H1 (cell line): ENCODE results near the gene CLDND1. TPM values are rescaled to one million over a fixed set of nuclear protein-coding genes. Genes with fewer than 3 reads are reported as not detected.

Experiments used
- CTCF ChIA-PET: fragments of 300-600 bp; sonication (Branson Sonifier 250); formaldehyde crosslinking; loops from one replicate; lab custom pipeline; 2021; ENCODE audit not compliant: partially characterized antibody; lab: Charles Lee
- POLR2A ChIA-PET: fragments of 300-600 bp; sonication (Branson Sonifier 250); formaldehyde crosslinking; loops from one replicate; lab custom pipeline; 2021; ENCODE audit warnings: inconsistent platforms; ENCODE audit not compliant: partially characterized antibody; lab: Charles Lee
- DNase-seq, 2 experiments: peaks; one replicate each; pipeline versions ENCODE4 v3.0.0 to v3.0.0-alpha.2; 2010 to 2022; ENCODE audit warnings: low spot score in 2 of 2, low read depth in 1 of 2, mixed read lengths in 1 of 2
- FAIRE-seq: peaks from 2 replicates; lab custom pipeline; 2011; peaks lifted over from hg19 to GRCh38; lab: Jason Lieb, UNC
- H2AFZ ChIP-seq: 2 replicates; pipeline ENCODE4 v1.8.1; 2012; ENCODE audit warnings: low read length, inconsistent platforms
- H2AK5ac ChIP-seq: 2 replicates; pipeline ENCODE4 v1.6.1; 2013; ENCODE audit warnings: low read depth, low read length
- H2BK120ac ChIP-seq: replicated peaks from 2 replicates; pipeline ENCODE3; 2013; ENCODE audit warnings: low read depth, low read length, inconsistent platforms
- H2BK12ac ChIP-seq: 2 replicates; pipeline ENCODE4 v1.6.1; 2013; ENCODE audit warnings: low read depth, low read length
- H2BK15ac ChIP-seq: 2 replicates; pipeline ENCODE4 v1.6.1; 2013; ENCODE audit warnings: low read length
- H2BK20ac ChIP-seq: 2 replicates; pipeline ENCODE4 v1.6.1; 2013; ENCODE audit warnings: low read length
- H2BK5ac ChIP-seq: 2 replicates; pipeline ENCODE4 v1.6.1; 2013; ENCODE audit warnings: low read depth, low read length
- H3K14ac ChIP-seq: 2 replicates; pipeline ENCODE4 v1.6.1; 2013; ENCODE audit warnings: inconsistent platforms; ENCODE audit not compliant: insufficient read length
- H3K18ac ChIP-seq: 2 replicates; pipeline ENCODE4 v1.6.1; 2013; ENCODE audit warnings: low read length; ENCODE audit errors: extremely low read depth
- H3K23ac ChIP-seq: 2 replicates; pipeline ENCODE4 v1.6.1; 2013; ENCODE audit warnings: inconsistent platforms; ENCODE audit not compliant: insufficient read length
- H3K23me2 ChIP-seq: 2 replicates; pipeline ENCODE4 v1.6.1; 2013; ENCODE audit warnings: low read depth, low read length
- H3K27ac ChIP-seq: 2 replicates; pipeline ENCODE4 v1.6.1; 2011; ENCODE audit warnings: low read depth, low read length, inconsistent platforms
- H3K27me3 ChIP-seq, 4 experiments: replicated peaks in 1 of 4; 1 replicate in 1 of 4; 2 replicates in 3 of 4; pipeline versions ENCODE4 v1.6.1 to v1.8.1; 2011 to 2013; ENCODE audit warnings: low read length in 3 of 4, mild to moderate bottlenecking in 3 of 4, inconsistent platforms in 2 of 4, mixed read lengths in 2 of 4, moderate library complexity in 1 of 4; ENCODE audit not compliant: control insufficient read depth in 3 of 4, insufficient read depth in 3 of 4; ENCODE audit errors: extremely low read depth in 1 of 4
- H3K36me3 ChIP-seq, 4 experiments: 2 replicates each; pipeline versions ENCODE4 v1.6.1 to v1.8.1; 2011 to 2013; ENCODE audit warnings: mild to moderate bottlenecking in 4 of 4, low read length in 3 of 4, moderate library complexity in 2 of 4, control low read depth in 1 of 4, inconsistent platforms in 1 of 4; ENCODE audit not compliant: insufficient read depth in 4 of 4, control insufficient read depth in 2 of 4
- H3K4ac ChIP-seq: replicated peaks from 2 replicates; pipeline ENCODE3; 2013; ENCODE audit warnings: low read length, low read depth, mixed read lengths, inconsistent platforms; ENCODE audit not compliant: insufficient read length
- H3K4me1 ChIP-seq, 4 experiments: replicated peaks in 1 of 4; 1 replicate in 1 of 4; 2 replicates in 3 of 4; pipeline versions ENCODE4 v1.6.1 to v1.8.1; 2011 to 2013; ENCODE audit warnings: low read length in 3 of 4, inconsistent platforms in 2 of 4, mixed read lengths in 1 of 4; ENCODE audit not compliant: insufficient read depth in 4 of 4, control insufficient read depth in 3 of 4
- H3K4me2 ChIP-seq, 2 experiments: 2 replicates each; pipeline versions ENCODE4 v1.6.1 to v1.8.1; 2011 to 2013; ENCODE audit warnings: low read depth in 2 of 2, low read length in 2 of 2, control low read depth in 1 of 2, inconsistent platforms in 1 of 2, mild to moderate bottlenecking in 1 of 2; ENCODE audit not compliant: insufficient read depth in 1 of 2
- H3K4me3 ChIP-seq, 4 experiments: fragments of 200-600, 300-600 bp in 1 of 4; sonication (generic), shearing (Covaris generic), sonication (Bioruptor Twin) in 1 of 4; 2 replicates each; pipeline versions ENCODE4 v1.5.1 to v1.8.1; 2011 to 2016; ENCODE audit warnings: low read length in 4 of 4, low read depth in 3 of 4, control low read depth in 2 of 4, inconsistent platforms in 2 of 4, mild to moderate bottlenecking in 2 of 4, mixed read lengths in 1 of 4, moderate library complexity in 1 of 4; ENCODE audit not compliant: insufficient read depth in 2 of 4; ENCODE audit errors: extremely low read depth in 1 of 4
- H3K56ac ChIP-seq: replicated peaks from 2 replicates; pipeline ENCODE3; 2013; ENCODE audit warnings: low read depth, mild to moderate bottlenecking, mixed read lengths, low read length, inconsistent platforms; ENCODE audit not compliant: insufficient read length
- H3K79me1 ChIP-seq: 2 replicates; pipeline ENCODE4 v1.6.1; 2013; ENCODE audit warnings: low read depth, low read length, control low read depth
- H3K79me2 ChIP-seq, 2 experiments: 2 replicates each; pipeline versions ENCODE4 v1.6.1 to v1.8.1; 2012 to 2013; ENCODE audit warnings: low read length in 2 of 2, mild to moderate bottlenecking in 2 of 2, inconsistent platforms in 1 of 2; ENCODE audit not compliant: insufficient read depth in 2 of 2, control insufficient read depth in 1 of 2
- H3K9ac ChIP-seq, 4 experiments: replicated peaks in 1 of 4; 1 replicate in 1 of 4; 2 replicates in 3 of 4; pipeline versions ENCODE4 v1.6.1 to v1.8.1; 2011 to 2013; ENCODE audit warnings: low read depth in 3 of 4, low read length in 3 of 4, control low read depth in 2 of 4, mild to moderate bottlenecking in 2 of 4, moderate library complexity in 2 of 4, inconsistent platforms in 1 of 4; ENCODE audit errors: extremely low read depth in 1 of 4
- H3K9me3 ChIP-seq, 2 experiments: 2 replicates each; pipeline versions ENCODE4 v1.6.1 to v1.8.1; 2012 to 2013; ENCODE audit warnings: mild to moderate bottlenecking in 2 of 2, moderate library complexity in 2 of 2, control low read depth in 1 of 2, inconsistent platforms in 1 of 2, low read depth in 1 of 2, low read length in 1 of 2, mixed read lengths in 1 of 2; ENCODE audit not compliant: insufficient read depth in 2 of 2
- H4K20me1 ChIP-seq, 2 experiments: replicated peaks in 1 of 2; 2 replicates each; pipeline versions ENCODE3 to v1.8.1; 2011 to 2013; ENCODE audit warnings: inconsistent platforms in 2 of 2, low read length in 2 of 2, mild to moderate bottlenecking in 1 of 2; ENCODE audit not compliant: insufficient read depth in 2 of 2, control insufficient read depth in 1 of 2
- H4K5ac ChIP-seq: 2 replicates; pipeline ENCODE4 v1.6.1; 2013; ENCODE audit warnings: low read length, low read depth, mixed read lengths, inconsistent platforms; ENCODE audit not compliant: insufficient read length
- H4K8ac ChIP-seq: 2 replicates; pipeline ENCODE4 v1.8.0; 2013; ENCODE audit warnings: mild to moderate bottlenecking, moderate library complexity, low read length, inconsistent platforms; ENCODE audit not compliant: insufficient read depth; ENCODE audit errors: extremely low read depth
- H4K91ac ChIP-seq: replicated peaks from 2 replicates; pipeline ENCODE3; 2013; ENCODE audit warnings: low read length, mixed read lengths, inconsistent platforms; ENCODE audit not compliant: insufficient read length
- EGR1 ChIP-seq: IDR thresholded peaks from 2 replicates; pipeline ENCODE4 v1.6.1; 2011; ENCODE audit warnings: low read depth, low read length, borderline replicate concordance
- MAFK ChIP-seq: IDR thresholded peaks from 2 replicates; pipeline ENCODE4 v1.6.1; 2012; ENCODE audit warnings: low read depth, mild to moderate bottlenecking, improper control_type of control experiment, low read length
- RNF2 ChIP-seq: fragments of 200-900, 300-1000 bp; sonication (generic); IDR thresholded peaks from 2 replicates; pipeline ENCODE4 v1.7.1; 2016; ENCODE audit warnings: borderline replicate concordance, low read depth, mild to moderate bottlenecking, antibody characterized with exemption, low read length; ENCODE audit not compliant: poor library complexity, severe bottlenecking; ENCODE audit errors: missing control alignments
- WGBS, 2 experiments: shearing (Covaris generic) in 1 of 2; methylation state at CpG; one replicate each; pipeline versions ENCODE4 v1.1.6 to v1.1.7; 2013 to 2015; ENCODE audit warnings: low lambda C conversion rate in 2 of 2, mixed read lengths in 2 of 2, inconsistent platforms in 1 of 2, low coverage in 1 of 2, missing lambda C conversion rate in 1 of 2; ENCODE audit not compliant: insufficient replicate concordance in 2 of 2, insufficient coverage in 1 of 2, insufficient read length in 1 of 2; ENCODE audit errors: extremely low coverage in 1 of 2, missing lambda C conversion rate in 1 of 2; 5-methylcytosine and 5-hydroxymethylcytosine counted together
- polyA plus RNA-seq, 7 experiments: library from polyadenylated mRNA; depleted of rRNA in 3 of 7; stranded (reverse) in 5 of 7; unstranded in 2 of 7; fragments of >200 nt in 5 of 7; fragments of 200-250 nt in 2 of 7; gene quantifications; 1 replicate in 5 of 7; 2 replicates in 1 of 7; 4 replicates in 1 of 7; pipeline versions ENCODE4 v1.2.1 to v1.2.3, GENCODE V29; 2011 to 2013; ENCODE audit warnings: missing spikeins in 2 of 7, mixed read lengths in 2 of 7
- total RNA-seq: library from RNA; stranded (reverse); fragmentation: NEBNext Ultra II Directional; extraction: Animal tissue kit (Norgen Biotek cat#: 25700); gene quantifications from 2 replicates; pipeline ENCODE4 v1.2.1, GENCODE V29; 2021

The CLDND1 gene
- total and polyA plus RNA-seq, 2 of the 8 experiments (the other 6 are each of a cell fraction or from before 2014, with no cell fraction given): 68.2 to 152 TPM

GRCh38 chr3:98508582-98508981 is 14.1 kb downstream of the CLDND1 start:
- Histone ChIP-seq H2AK5ac (no peak overlapping the region), H3K18ac (no peak overlapping the region), H4K91ac (no peak overlapping the region), H3K14ac (no peak overlapping the region), H2AFZ (no peak overlapping the region), H3K27me3 (no peaks in the 10 kb centered on the region), H3K4me3 (no peak overlapping the region), H3K9me3 (no peaks in the 10 kb centered on the region), H2BK15ac (no peak overlapping the region), H2BK20ac (no peak overlapping the region), H3K23ac (no peak overlapping the region), H3K56ac (no peak overlapping the region), H4K5ac (no peak overlapping the region), H3K79me1 (no peaks in the 10 kb centered on the region), H2BK120ac (no peak overlapping the region), H3K79me2 (no peaks in the 10 kb centered on the region), H3K4ac (no peak overlapping the region), H2BK12ac (no peak overlapping the region), H3K27ac (no peak overlapping the region), H3K9ac (no peak overlapping the region), H3K4me2 (no peak overlapping the region), H3K36me3 (no peaks in the 10 kb centered on the region), H4K20me1 (no peaks in the 10 kb centered on the region), H3K23me2 (no peaks in the 10 kb centered on the region), H2BK5ac (no peak overlapping the region), H3K4me1 (no peaks in the 10 kb centered on the region), H4K8ac (no peak overlapping the region)
- ChIA-PET CTCF (interaction anchor here (0.6 kb wide), 1 partner anchor 10 kb away, joined by 3 read pairs; no protein-coding TSS in a partner anchor), POLR2A (no interaction called here)
- FAIRE-seq: no peak
- no peak for DNase-seq
- WGBS, 2 experiments: 85 to 100% methylated on average over 1 to 2 of the region's 2 CpGs
- TF ChIP-seq RNF2: no peak
- no peak for TF ChIP-seq EGR1
- no peak for TF ChIP-seq MAFK
